Neural cell (in vitro differentiated cells): ENCODE measurements around the gene BMAL1. TPM values are rescaled to one million over a fixed set of nuclear protein-coding genes. Genes with fewer than 3 reads are reported as not detected.

Source experiments
- H2AFZ ChIP-seq: fragments of 200-600, 300-800 bp; sonication (generic), shearing (Covaris generic); 2 replicates; pipeline ENCODE4 v1.6.0; 2014; ENCODE audit warnings: low read depth, mild to moderate bottlenecking, antibody characterized with exemption, low read length, moderate library complexity
- H3F3A ChIP-seq: fragments of 200-600 bp; shearing (Covaris generic); 2 replicates; pipeline ENCODE4 v1.6.1; 2016; ENCODE audit warnings: mild to moderate bottlenecking, moderate library complexity, mixed read lengths, antibody characterized with exemption, low read length; ENCODE audit not compliant: insufficient read depth, poor library complexity, severe bottlenecking
- H3K27ac ChIP-seq: fragments of 200-600, 300-800 bp; sonication (generic), shearing (Covaris generic); 2 replicates; pipeline ENCODE4 v1.5.1; 2014; ENCODE audit warnings: mild to moderate bottlenecking, low read length, moderate library complexity
- H3K27me3 ChIP-seq: fragments of 300-800, 200-600 bp; sonication (generic), shearing (Covaris generic); 2 replicates; pipeline ENCODE4 v1.6.0; 2014; ENCODE audit warnings: mild to moderate bottlenecking, low read depth, low read length, moderate library complexity; ENCODE audit not compliant: insufficient read depth
- H3K36me3 ChIP-seq: fragments of 300-800, 200-600 bp; sonication (generic), shearing (Covaris generic); 2 replicates; pipeline ENCODE4 v1.5.1; 2014; ENCODE audit warnings: mild to moderate bottlenecking, antibody characterized with exemption, low read length, moderate library complexity; ENCODE audit not compliant: insufficient read depth
- H3K4me2 ChIP-seq: fragments of 300-800, 200-600 bp; sonication (generic), shearing (Covaris generic); 2 replicates; pipeline ENCODE4 v1.6.0; 2014; ENCODE audit warnings: mild to moderate bottlenecking, low read length
- H3K4me3 ChIP-seq: fragments of 300-800, 200-600 bp; sonication (generic), shearing (Covaris generic); 2 replicates; pipeline ENCODE4 v1.5.1; 2014; ENCODE audit warnings: mild to moderate bottlenecking, low read length, moderate library complexity
- H3K79me2 ChIP-seq: fragments of 200-600 bp; shearing (Covaris generic); replicated peaks from 2 replicates; pipeline ENCODE4 v1.6.0; 2014; ENCODE audit warnings: mild to moderate bottlenecking, low read length, moderate library complexity; ENCODE audit not compliant: insufficient read depth
- H3K9ac ChIP-seq: fragments of 300-800, 200-600 bp; sonication (generic), shearing (Covaris generic); 2 replicates; pipeline ENCODE4 v1.6.1; 2016; ENCODE audit warnings: mild to moderate bottlenecking, low read length, mixed read lengths
- H3K9me2 ChIP-seq: fragments of 200-600 bp; shearing (Covaris generic); 2 replicates; pipeline ENCODE4 v1.6.1; 2016; ENCODE audit warnings: mild to moderate bottlenecking, low read length, mixed read lengths; ENCODE audit not compliant: insufficient read depth
- H3K9me3 ChIP-seq: fragments of 200-600, 300-800 bp; sonication (generic), shearing (Covaris generic); 2 replicates; pipeline ENCODE4 v1.6.1; 2016; ENCODE audit warnings: mild to moderate bottlenecking, mixed run types, low read length, moderate library complexity, mixed read lengths
- H4K20me1 ChIP-seq: fragments of 200-600 bp; shearing (Covaris generic); 2 replicates; pipeline ENCODE4 v1.6.1; 2016; ENCODE audit warnings: mild to moderate bottlenecking, mixed run types; ENCODE audit not compliant: insufficient read depth
- CTCF ChIP-seq: fragments of 450-650 bp; IDR thresholded peaks from 2 replicates; pipeline ENCODE4 v1.5.1; 2014; ENCODE audit warnings: antibody characterized with exemption, mild to moderate bottlenecking, moderate library complexity; ENCODE audit not compliant: poor library complexity, severe bottlenecking
- EP300 ChIP-seq: fragments of 450-650 bp; conservative IDR thresholded peaks from 2 replicates; pipeline ENCODE4 v1.6.1; 2014; ENCODE audit warnings: antibody characterized with exemption, mild to moderate bottlenecking, moderate library complexity; ENCODE audit not compliant: poor library complexity, severe bottlenecking
- EZH2 ChIP-seq: fragments of 200-600, 300-800 bp; shearing (Covaris generic), sonication (generic); IDR thresholded peaks from 2 replicates; pipeline ENCODE4 v1.6.1; 2014; ENCODE audit warnings: antibody characterized with exemption, low read length, borderline replicate concordance, mild to moderate bottlenecking; ENCODE audit not compliant: insufficient read depth, poor library complexity, severe bottlenecking
- MXI1 ChIP-seq: fragments of 450-650 bp; conservative IDR thresholded peaks from 2 replicates; pipeline ENCODE4 v1.6.1; 2014; ENCODE audit warnings: antibody characterized with exemption, mild to moderate bottlenecking; ENCODE audit not compliant: poor library complexity, severe bottlenecking
- POLR2AphosphoS5 ChIP-seq: IDR thresholded peaks from 2 replicates; pipeline ENCODE4 v1.6.1; 2012
- RAD21 ChIP-seq: fragments of 450-650 bp; conservative IDR thresholded peaks from 2 replicates; pipeline ENCODE4 v1.6.1; 2014; ENCODE audit warnings: antibody characterized with exemption, mild to moderate bottlenecking, moderate library complexity
- REST ChIP-seq: IDR thresholded peaks from 2 replicates; pipeline ENCODE4 v1.6.1; 2012; ENCODE audit warnings: borderline replicate concordance
- SMC3 ChIP-seq: fragments of 450-650 bp; conservative IDR thresholded peaks from 2 replicates; pipeline ENCODE4 v1.6.1; 2014; ENCODE audit warnings: antibody characterized with exemption, mild to moderate bottlenecking, moderate library complexity; ENCODE audit not compliant: poor library complexity
- TAF1 ChIP-seq: IDR thresholded peaks from 2 replicates; pipeline ENCODE4 v1.6.1; 2012; ENCODE audit warnings: low read depth
- polyA plus RNA-seq: library from polyadenylated mRNA; depleted of rRNA; stranded (reverse); fragments of >200 nt; gene quantifications from 2 replicates; pipeline ENCODE4 v1.2.3, GENCODE V29; 2014

BMAL1 gene
- polyA plus RNA-seq, 1 donor from 2014 or later = 17.1 TPM

DNA sequence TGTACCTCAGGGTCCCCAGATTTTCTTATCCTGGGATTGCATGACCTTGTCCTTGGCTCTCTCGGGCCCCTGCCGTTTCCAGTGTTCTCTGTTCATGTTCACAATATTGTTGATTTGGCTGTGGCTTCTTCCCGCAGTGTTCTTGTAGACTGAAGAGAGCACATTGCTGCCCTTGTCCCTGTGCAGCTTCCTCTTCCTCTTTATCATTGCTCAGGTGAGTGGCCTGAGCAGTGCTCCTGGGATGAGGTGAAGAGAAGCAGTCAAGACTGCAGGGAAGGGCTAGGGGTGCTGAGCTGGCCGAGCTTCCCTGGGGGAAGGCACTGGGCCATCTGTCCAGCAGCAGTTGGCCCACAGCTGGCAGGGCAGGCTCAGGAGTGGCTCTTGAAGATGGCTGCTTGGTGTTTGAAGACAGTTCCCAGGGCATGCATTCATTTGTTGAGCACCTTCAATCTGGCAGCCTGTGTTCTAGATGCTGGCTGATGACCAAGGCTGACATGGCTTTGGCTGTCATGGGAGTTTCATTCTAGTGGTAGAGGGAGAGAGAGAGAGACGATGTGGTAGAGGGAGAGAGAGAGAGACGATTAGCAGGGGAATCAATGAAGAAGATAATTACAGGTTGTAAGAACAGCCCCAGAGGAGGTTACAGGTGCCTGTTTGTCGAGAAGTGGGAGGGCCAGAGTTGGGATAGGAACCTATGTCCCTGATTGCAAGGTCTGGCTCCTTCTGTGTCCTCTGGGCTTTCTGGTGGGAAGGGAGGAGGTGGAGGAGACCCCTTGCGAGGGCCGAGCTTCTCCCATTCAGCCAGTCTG, 17.4 kb downstream of the BMAL1 start:
- TF ChIP-seq TAF1 (no peak), POLR2AphosphoS5 (no peak), SMC3 (no peak), RAD21 (no peak), CTCF (no peak), REST (no peak), EZH2 (no peak), EP300 (no peak), MXI1 (no peak)
- Histone ChIP-seq H3K36me3 (no peaks in the 10 kb centered on the region), H3K4me3 (no peak overlapping the region), H3K79me2 (no peaks in the 10 kb centered on the region), H3K9me2 (no peaks in the 10 kb centered on the region), H3K9me3 (no peaks in the 10 kb centered on the region), H3K9ac (no peak overlapping the region), H3F3A (no peaks in the 10 kb centered on the region), H3K27me3 (no peaks in the 10 kb centered on the region), H4K20me1 (no peaks in the 10 kb centered on the region), H3K27ac (no peak overlapping the region), H3K4me2 (no peak overlapping the region), H2AFZ (no peak overlapping the region)

GRCh38 chr11:13297308-13297916, 19.8 kb downstream of the BMAL1 start:
- TF ChIP-seq POLR2AphosphoS5 (no peak), SMC3 (no peak), TAF1 (no peak), EP300 (no peak), CTCF (no peak), REST (no peak), MXI1 (no peak), EZH2 (no peak), RAD21 (no peak)
- H3K79me2 ChIP-seq = no peaks in the 10 kb centered on the region
- no peaks in the 10 kb centered on the region for H3K9me2 ChIP-seq
- H3K36me3 ChIP-seq = no peaks in the 10 kb centered on the region
- no peak overlapping the region for H3K27ac ChIP-seq
- no peak overlapping the region for H3K4me2 ChIP-seq
- H3K27me3 ChIP-seq = no peaks in the 10 kb centered on the region
- H3K9me3 ChIP-seq = no peaks in the 10 kb centered on the region
- no peak overlapping the region for H3K4me3 ChIP-seq
- no peaks in the 10 kb centered on the region for H3F3A ChIP-seq
- H4K20me1 ChIP-seq = no peaks in the 10 kb centered on the region
- H3K9ac ChIP-seq = no peak overlapping the region
- no peak overlapping the region for H2AFZ ChIP-seq
